Neural progenitor cell (in vitro differentiated cells): ENCODE measurements around the gene SH3BP5. TPM values are rescaled to one million over a fixed set of nuclear protein-coding genes. Genes with fewer than 3 reads are reported as not detected.
A peak's percentile ranks its signal among the peaks of the same experiment; 100 is the strongest.
"Not testable (repeated sequence)": the region's sequence is repeated elsewhere in the genome, so short reads cannot be mapped to it uniquely, and the experiment has no call there.

ENCODE experiments used
- DNase-seq: peaks from one replicate; pipeline ENCODE4 v3.0.0-alpha.2; 2016; ENCODE audit warnings: low spot score
- H2AFZ ChIP-seq: fragments of 200-600 bp; sonication (generic); replicated peaks from 2 replicates; pipeline ENCODE4 v1.6.1; 2016; ENCODE audit warnings: antibody characterized with exemption
- H3F3A ChIP-seq: fragments of 200-600 bp; sonication (generic); 2 replicates; pipeline ENCODE4 v1.6.1; 2016; ENCODE audit warnings: antibody characterized with exemption, low read depth
- H3K27ac ChIP-seq: fragments of 200-600 bp; sonication (generic); 2 replicates; pipeline ENCODE4 v1.5.1; 2016; ENCODE audit warnings: mild to moderate bottlenecking
- H3K27me3 ChIP-seq: fragments of 200-600 bp; sonication (generic); 2 replicates; pipeline ENCODE4 v1.6.1; 2016; ENCODE audit warnings: mild to moderate bottlenecking, moderate library complexity
- H3K36me3 ChIP-seq: fragments of 200-600 bp; sonication (generic); 2 replicates; pipeline ENCODE4 v1.5.1; 2016
- H3K4me1 ChIP-seq: fragments of 200-600 bp; sonication (generic); 2 replicates; pipeline ENCODE4 v1.6.1; 2016; ENCODE audit warnings: mixed run types
- H3K4me2 ChIP-seq: fragments of 200-600 bp; sonication (generic); 2 replicates; pipeline ENCODE4 v1.6.1; 2016
- H3K4me3 ChIP-seq: fragments of 200-600 bp; sonication (generic); 2 replicates; pipeline ENCODE4 v1.5.1; 2016
- H3K79me2 ChIP-seq: fragments of 200-600 bp; sonication (generic); 2 replicates; pipeline ENCODE4 v1.6.1; 2016; ENCODE audit warnings: low read depth
- H3K9ac ChIP-seq: fragments of 200-600 bp; sonication (generic); 2 replicates; pipeline ENCODE4 v1.6.1; 2016
- H3K9me3 ChIP-seq: fragments of 200-600 bp; sonication (generic); 2 replicates; pipeline ENCODE4 v1.5.1; 2016; ENCODE audit warnings: low read depth
- H4K20me1 ChIP-seq: fragments of 200-600 bp; sonication (generic); 2 replicates; pipeline ENCODE4 v1.6.1; 2016; ENCODE audit warnings: low read depth
- H3K27ac Mint-ChIP-seq: 3 replicates; pipeline ENCODE4 v1.8.0; 2021; ENCODE audit warnings: mixed read lengths
- H3K27me3 Mint-ChIP-seq: 2 replicates; pipeline ENCODE4 v1.8.0; 2022; ENCODE audit warnings: low read depth, mild to moderate bottlenecking, inconsistent platforms, moderate library complexity, mixed read lengths; ENCODE audit not compliant: insufficient read depth
- H3K36me3 Mint-ChIP-seq: 3 replicates; pipeline ENCODE4 v1.8.0; 2021; ENCODE audit warnings: mixed read lengths
- H3K4me1 Mint-ChIP-seq: 3 replicates; pipeline ENCODE4 v1.8.0; 2021; ENCODE audit warnings: mixed read lengths
- H3K4me3 Mint-ChIP-seq: 3 replicates; pipeline ENCODE4 v1.8.0; 2021; ENCODE audit warnings: mild to moderate bottlenecking, moderate library complexity, mixed read lengths
- H3K9me3 Mint-ChIP-seq: 3 replicates; pipeline ENCODE4 v1.8.0; 2020; ENCODE audit warnings: mixed read lengths
- EZH2 ChIP-seq: fragments of 200-600 bp; sonication (generic); IDR thresholded peaks from 2 replicates; pipeline ENCODE4 v1.6.1; 2017; ENCODE audit warnings: antibody characterized with exemption, mild to moderate bottlenecking, moderate library complexity
- EZH2phosphoT487 ChIP-seq: fragments of 200-600 bp; sonication (generic); IDR thresholded peaks from 2 replicates; pipeline ENCODE4 v1.6.1; 2017; ENCODE audit warnings: antibody characterized with exemption
- total RNA-seq: library from RNA; depleted of rRNA; stranded (reverse); fragments of >200 nt; gene quantifications from 2 replicates; pipeline ENCODE4 v1.2.3, GENCODE V29; 2015; ENCODE audit warnings: low replicate concordance
- TF ChIP-seq, protein P1 (sequence below): fragments of 200-600 bp; sonication (generic); IDR thresholded peaks from 2 replicates; pipeline ENCODE4 v1.5.1; 2017; ENCODE audit warnings: antibody characterized with exemption, mild to moderate bottlenecking

The SH3BP5 gene
- total RNA-seq, 1 donor from 2014 or later = 11.2 TPM

- Histone ChIP-seq H3K27ac (no peak overlapping the region), H3K4me2 (no peak overlapping the region), H2AFZ (no peak overlapping the region), H4K20me1 (no peaks in the 10 kb centered on the region), H3K27me3 (no peaks in the 10 kb centered on the region), H3F3A (peaks cover 8% of the 10 kb centered on the region), H3K79me2 (no peaks in the 10 kb centered on the region), H3K9me3 (no peaks in the 10 kb centered on the region), H3K4me1 (peaks cover 15% of the 10 kb centered on the region), H3K9ac (no peak overlapping the region), H3K36me3 (no peaks in the 10 kb centered on the region), H3K4me3 (no peak overlapping the region)
- H3K4me3 Mint-ChIP-seq = no peak overlapping the region
- no peak for TF ChIP-seq EZH2phosphoT487
- TF ChIP-seq, protein P1, sequence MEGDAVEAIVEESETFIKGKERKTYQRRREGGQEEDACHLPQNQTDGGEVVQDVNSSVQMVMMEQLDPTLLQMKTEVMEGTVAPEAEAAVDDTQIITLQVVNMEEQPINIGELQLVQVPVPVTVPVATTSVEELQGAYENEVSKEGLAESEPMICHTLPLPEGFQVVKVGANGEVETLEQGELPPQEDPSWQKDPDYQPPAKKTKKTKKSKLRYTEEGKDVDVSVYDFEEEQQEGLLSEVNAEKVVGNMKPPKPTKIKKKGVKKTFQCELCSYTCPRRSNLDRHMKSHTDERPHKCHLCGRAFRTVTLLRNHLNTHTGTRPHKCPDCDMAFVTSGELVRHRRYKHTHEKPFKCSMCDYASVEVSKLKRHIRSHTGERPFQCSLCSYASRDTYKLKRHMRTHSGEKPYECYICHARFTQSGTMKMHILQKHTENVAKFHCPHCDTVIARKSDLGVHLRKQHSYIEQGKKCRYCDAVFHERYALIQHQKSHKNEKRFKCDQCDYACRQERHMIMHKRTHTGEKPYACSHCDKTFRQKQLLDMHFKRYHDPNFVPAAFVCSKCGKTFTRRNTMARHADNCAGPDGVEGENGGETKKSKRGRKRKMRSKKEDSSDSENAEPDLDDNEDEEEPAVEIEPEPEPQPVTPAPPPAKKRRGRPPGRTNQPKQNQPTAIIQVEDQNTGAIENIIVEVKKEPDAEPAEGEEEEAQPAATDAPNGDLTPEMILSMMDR = no peak
- no peak for TF ChIP-seq EZH2
- H3K36me3 Mint-ChIP-seq = no peaks in the 10 kb centered on the region
- H3K27me3 Mint-ChIP-seq = peaks cover 3% of the 10 kb centered on the region
- peaks cover 15% of the 10 kb centered on the region for H3K4me1 Mint-ChIP-seq
- peaks cover 3% of the 10 kb centered on the region for H3K9me3 Mint-ChIP-seq
- DNase-seq = no peak
- no peak overlapping the region for H3K27ac Mint-ChIP-seq
Measured at GRCh38 chr3:15359677-15360397, 27.5 kb upstream of the SH3BP5 start.

- H4K20me1 ChIP-seq, DNase-seq, H3K4me3 Mint-ChIP-seq, H3K27me3 ChIP-seq, H3K4me3 ChIP-seq, H2AFZ ChIP-seq, H3K4me2 ChIP-seq, H3K79me2 ChIP-seq, H3F3A ChIP-seq, H3K9me3 ChIP-seq, H3K36me3 ChIP-seq, H3K9ac ChIP-seq, H3K27ac ChIP-seq, H3K27me3 Mint-ChIP-seq, H3K9me3 Mint-ChIP-seq, H3K27ac Mint-ChIP-seq, H3K36me3 Mint-ChIP-seq, H3K4me1 Mint-ChIP-seq: not testable (repeated sequence)
- peaks cover 11% of the 10 kb centered on the region for H3K4me1 ChIP-seq
Measured at GRCh38 chr3:15356651-15357061, 24.3 kb upstream of the SH3BP5 start.

- Histone ChIP-seq H3K4me3 (no peak overlapping the region), H4K20me1 (no peaks in the 10 kb centered on the region), H3K27ac (no peak overlapping the region), H3K79me2 (no peaks in the 10 kb centered on the region), H3K27me3 (no peaks in the 10 kb centered on the region), H3K36me3 (no peaks in the 10 kb centered on the region), H3F3A (peaks cover 8% of the 10 kb centered on the region), H3K4me2 (no peak overlapping the region), H2AFZ (no peak overlapping the region), H3K9me3 (no peaks in the 10 kb centered on the region), H3K9ac (no peak overlapping the region), H3K4me1 (peaks cover 6% of the 10 kb centered on the region)
- no peaks in the 10 kb centered on the region for H3K36me3 Mint-ChIP-seq
- no peak overlapping the region for H3K27ac Mint-ChIP-seq
- no peak overlapping the region for H3K4me3 Mint-ChIP-seq
- peak; percentile 25 for DNase-seq
- TF ChIP-seq, protein P1 = no peak
- TF ChIP-seq EZH2phosphoT487 (no peak), EZH2 (no peak)
- no peaks in the 10 kb centered on the region for H3K27me3 Mint-ChIP-seq
- peaks cover 6% of the 10 kb centered on the region for H3K4me1 Mint-ChIP-seq
- H3K9me3 Mint-ChIP-seq = no peaks in the 10 kb centered on the region
Measured at GRCh38 chr3:15356176-15356575, 23.8 kb upstream of the SH3BP5 start.

GRCh38 chr3:15355086-15355485 is 22.7 kb upstream of the SH3BP5 start:
- no peaks in the 10 kb centered on the region for H3K36me3 Mint-ChIP-seq

More at GRCh38 chr3:15355086-15355485, 22.7 kb upstream of the SH3BP5 start:
- no peak for DNase-seq
- H3K4me3 ChIP-seq = no peak overlapping the region
- no peak overlapping the region for H3K4me2 ChIP-seq
- Mint-ChIP-seq H3K4me1 (peaks cover 6% of the 10 kb centered on the region), H3K27ac (no peak overlapping the region), H3K4me3 (no peak overlapping the region), H3K9me3 (no peaks in the 10 kb centered on the region), H3K27me3 (no peaks in the 10 kb centered on the region)
- H2AFZ ChIP-seq = no peak overlapping the region
- H3K9me3 ChIP-seq = no peaks in the 10 kb centered on the region
- TF ChIP-seq EZH2phosphoT487 (no peak), EZH2 (no peak)
- TF ChIP-seq, protein P1 = no peak
- H3K27ac ChIP-seq = no peak overlapping the region
- no peaks in the 10 kb centered on the region for H3K27me3 ChIP-seq
- H3K79me2 ChIP-seq = no peaks in the 10 kb centered on the region
- peaks cover 8% of the 10 kb centered on the region for H3F3A ChIP-seq
- H3K36me3 ChIP-seq = no peaks in the 10 kb centered on the region
- no peaks in the 10 kb centered on the region for H4K20me1 ChIP-seq
- H3K9ac ChIP-seq = no peak overlapping the region
- H3K4me1 ChIP-seq = peaks cover 5% of the 10 kb centered on the region
